ENCODE results near the gene HS6ST1. TPM values are rescaled to one million over a fixed set of nuclear protein-coding genes. Genes with fewer than 3 reads are reported as not detected.

Gene HS6ST1, protein sequence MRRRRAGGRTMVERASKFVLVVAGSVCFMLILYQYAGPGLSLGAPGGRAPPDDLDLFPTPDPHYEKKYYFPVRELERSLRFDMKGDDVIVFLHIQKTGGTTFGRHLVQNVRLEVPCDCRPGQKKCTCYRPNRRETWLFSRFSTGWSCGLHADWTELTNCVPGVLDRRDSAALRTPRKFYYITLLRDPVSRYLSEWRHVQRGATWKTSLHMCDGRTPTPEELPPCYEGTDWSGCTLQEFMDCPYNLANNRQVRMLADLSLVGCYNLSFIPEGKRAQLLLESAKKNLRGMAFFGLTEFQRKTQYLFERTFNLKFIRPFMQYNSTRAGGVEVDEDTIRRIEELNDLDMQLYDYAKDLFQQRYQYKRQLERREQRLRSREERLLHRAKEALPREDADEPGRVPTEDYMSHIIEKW
- 10 to 100 TPM; 23.9 to 32.3 (median 28.2) TPM for total RNA-seq

GRCh38 chr2:128318776-128319464 lies at the start of gene HS6ST1:
HS6ST1 (minus strand) TSS chr2:128318868; CDS start chr2:128318563, 305 bp downstream.
- Mint-ChIP-seq H3K27me3 (ENCODE audit: low read depth) (no peaks in the 10 kb centered on the region), H3K4me1 (ENCODE audit: low read depth) (peaks cover 31% of the 10 kb centered on the region), H3K9me3 (no peaks in the 10 kb centered on the region), H3K36me3 (ENCODE audit: insufficient read depth) (peaks cover 7% of the 10 kb centered on the region), H3K4me3 (peak within 1 kb of the TSS; percentile 90)
- ATAC-seq (peak; percentile 82 to 83), DNase-seq (peak; percentile 84)

DNA sequence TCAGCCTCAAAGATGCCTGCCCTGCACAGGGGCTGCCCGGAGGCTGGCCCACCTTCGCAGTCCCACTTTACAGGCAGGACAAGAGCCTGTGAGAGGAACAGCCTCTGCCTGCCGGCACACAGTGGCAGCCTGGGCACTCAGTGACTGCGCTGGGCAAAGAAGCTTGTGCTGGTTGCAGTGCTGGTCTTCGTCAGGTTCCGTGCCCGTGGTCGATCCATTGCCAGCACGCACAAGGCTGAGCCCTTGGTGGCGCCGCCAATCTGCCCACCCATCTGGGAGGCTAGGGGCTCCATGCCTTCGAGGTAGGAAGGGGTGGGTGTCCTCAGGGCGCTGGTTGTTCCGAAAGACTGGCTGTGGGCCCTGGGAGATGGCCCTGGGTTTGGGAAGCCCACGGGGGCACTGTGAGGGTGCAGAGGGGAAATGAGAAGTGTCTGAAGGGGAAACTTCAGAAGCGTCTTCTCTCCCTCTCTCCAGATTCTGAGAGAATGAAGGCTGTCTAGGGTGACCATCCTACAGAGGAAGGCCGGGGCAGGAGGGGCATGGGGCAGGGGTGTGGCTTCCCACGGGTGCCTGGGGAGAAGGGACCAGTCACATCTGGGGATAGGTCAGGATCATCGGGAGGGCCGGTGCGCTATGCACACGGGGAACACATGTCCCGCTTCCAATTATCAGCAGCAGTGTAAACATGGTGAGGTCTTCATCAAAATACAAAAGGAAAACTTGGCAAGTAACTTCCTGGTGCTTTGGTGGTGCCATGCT lies 49.1 kb upstream of the HS6ST1 start:
- Mint-ChIP-seq H3K36me3 (ENCODE audit: insufficient read depth) (no peaks in the 10 kb centered on the region), H3K4me1 (ENCODE audit: low read depth) (peaks cover 5% of the 10 kb centered on the region), H3K4me3 (no peak overlapping the region), H3K9me3 (no peaks in the 10 kb centered on the region), H3K27me3 (ENCODE audit: low read depth) (no peaks in the 10 kb centered on the region)
- DNase-seq (no peak), ATAC-seq (no peak)

- Mint-ChIP-seq H3K4me3 (no peak overlapping the region), H3K4me1 (ENCODE audit: low read depth) (no peaks in the 10 kb centered on the region), H3K36me3 (ENCODE audit: insufficient read depth) (no peaks in the 10 kb centered on the region), H3K27me3 (ENCODE audit: low read depth) (no peaks in the 10 kb centered on the region), H3K9me3 (no peaks in the 10 kb centered on the region)
- DNase-seq, result no peak
- no peak for ATAC-seq
Observed at GRCh38 chr2:128366713-128367511, 48.2 kb upstream of the HS6ST1 start.

GRCh38 chr2:128365217-128365905 lies 46.7 kb upstream of the HS6ST1 start:
- Mint-ChIP-seq H3K4me3 (no peak overlapping the region), H3K36me3 (ENCODE audit: insufficient read depth) (no peaks in the 10 kb centered on the region), H3K27me3 (ENCODE audit: low read depth) (no peaks in the 10 kb centered on the region), H3K4me1 (ENCODE audit: low read depth) (no peaks in the 10 kb centered on the region), H3K9me3 (no peaks in the 10 kb centered on the region)
- ATAC-seq (no peak), DNase-seq (no peak)

DNA sequence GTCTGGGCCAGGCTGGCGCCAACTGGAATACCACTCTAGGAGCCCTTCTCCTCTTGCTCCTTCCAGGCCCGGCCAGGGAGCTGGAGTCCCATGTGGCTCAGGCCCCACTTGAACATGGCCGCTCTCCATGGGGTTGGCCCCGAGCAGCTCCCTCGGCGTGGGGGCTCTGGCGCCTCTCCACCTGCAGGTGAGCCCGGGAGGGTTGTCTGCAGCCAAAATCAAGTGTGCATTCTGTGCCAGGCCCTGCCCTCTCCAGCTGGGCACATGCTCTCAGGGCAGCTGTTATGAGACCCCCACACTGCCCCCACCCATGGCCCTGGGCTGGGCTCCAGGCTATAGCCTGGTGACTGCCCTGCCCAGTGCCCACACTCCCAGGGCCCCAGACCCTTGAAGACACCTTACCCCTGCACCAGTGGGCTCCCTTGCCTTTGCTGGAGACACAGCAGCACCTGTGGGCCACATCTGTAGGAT lies 45.8 kb upstream of the HS6ST1 start:
- Mint-ChIP-seq H3K36me3 (ENCODE audit: insufficient read depth) (no peaks in the 10 kb centered on the region), H3K9me3 (no peaks in the 10 kb centered on the region), H3K27me3 (ENCODE audit: low read depth) (no peaks in the 10 kb centered on the region), H3K4me3 (no peak overlapping the region), H3K4me1 (ENCODE audit: low read depth) (no peaks in the 10 kb centered on the region)
- no peak for ATAC-seq
- no peak for DNase-seq

DNA sequence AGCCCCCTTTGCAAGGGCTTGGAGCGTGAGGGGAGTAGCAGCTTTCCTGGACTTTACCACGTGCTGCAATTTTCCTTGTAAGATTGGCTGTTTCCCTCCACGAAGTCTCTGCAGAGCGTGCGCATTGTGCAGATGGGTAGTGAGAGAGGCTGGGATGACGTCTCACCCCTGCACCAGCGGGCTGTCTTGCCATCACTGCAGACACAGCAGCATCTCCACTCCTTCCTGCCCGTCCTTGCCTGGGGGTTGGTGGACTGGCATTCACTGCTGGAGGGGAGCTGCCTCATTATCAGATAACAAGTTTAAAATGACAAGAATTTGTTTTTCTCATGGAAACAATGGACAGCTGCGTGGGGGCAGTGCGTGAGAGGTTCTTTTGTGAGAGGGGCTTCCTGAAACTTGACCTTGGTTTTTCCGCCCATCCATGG lies 45.3 kb upstream of the HS6ST1 start:
- H3K4me1 Mint-ChIP-seq (ENCODE audit: low read depth), result no peaks in the 10 kb centered on the region
- no peak for DNase-seq
- no peaks in the 10 kb centered on the region for H3K9me3 Mint-ChIP-seq
- no peak overlapping the region for H3K4me3 Mint-ChIP-seq
- H3K27me3 Mint-ChIP-seq (ENCODE audit: low read depth), result no peaks in the 10 kb centered on the region
- H3K36me3 Mint-ChIP-seq (ENCODE audit: insufficient read depth), result no peaks in the 10 kb centered on the region
- no peak for ATAC-seq

DNA sequence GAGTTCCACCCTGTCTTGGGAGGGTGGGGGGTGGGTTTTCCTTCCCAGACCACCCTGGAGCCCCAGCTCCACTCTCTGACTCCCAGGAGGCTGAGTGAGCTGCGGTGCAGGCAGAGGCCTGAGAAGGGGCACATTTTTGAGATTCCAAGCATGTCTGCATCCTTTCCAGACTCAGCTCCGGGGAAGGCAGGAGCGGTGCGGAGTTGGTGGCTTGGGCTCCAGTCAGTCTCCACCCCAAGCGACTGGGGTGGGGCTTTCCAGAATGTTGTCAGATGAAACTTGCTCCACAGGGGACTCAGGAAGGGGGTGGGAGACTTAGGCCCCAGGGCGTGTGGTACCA lies 44.2 kb upstream of the HS6ST1 start:
- ATAC-seq (no peak), DNase-seq (no peak)
- Mint-ChIP-seq H3K4me3 (no peak overlapping the region), H3K4me1 (ENCODE audit: low read depth) (no peaks in the 10 kb centered on the region), H3K36me3 (ENCODE audit: insufficient read depth) (no peaks in the 10 kb centered on the region), H3K9me3 (no peaks in the 10 kb centered on the region), H3K27me3 (ENCODE audit: low read depth) (no peaks in the 10 kb centered on the region)

DNA sequence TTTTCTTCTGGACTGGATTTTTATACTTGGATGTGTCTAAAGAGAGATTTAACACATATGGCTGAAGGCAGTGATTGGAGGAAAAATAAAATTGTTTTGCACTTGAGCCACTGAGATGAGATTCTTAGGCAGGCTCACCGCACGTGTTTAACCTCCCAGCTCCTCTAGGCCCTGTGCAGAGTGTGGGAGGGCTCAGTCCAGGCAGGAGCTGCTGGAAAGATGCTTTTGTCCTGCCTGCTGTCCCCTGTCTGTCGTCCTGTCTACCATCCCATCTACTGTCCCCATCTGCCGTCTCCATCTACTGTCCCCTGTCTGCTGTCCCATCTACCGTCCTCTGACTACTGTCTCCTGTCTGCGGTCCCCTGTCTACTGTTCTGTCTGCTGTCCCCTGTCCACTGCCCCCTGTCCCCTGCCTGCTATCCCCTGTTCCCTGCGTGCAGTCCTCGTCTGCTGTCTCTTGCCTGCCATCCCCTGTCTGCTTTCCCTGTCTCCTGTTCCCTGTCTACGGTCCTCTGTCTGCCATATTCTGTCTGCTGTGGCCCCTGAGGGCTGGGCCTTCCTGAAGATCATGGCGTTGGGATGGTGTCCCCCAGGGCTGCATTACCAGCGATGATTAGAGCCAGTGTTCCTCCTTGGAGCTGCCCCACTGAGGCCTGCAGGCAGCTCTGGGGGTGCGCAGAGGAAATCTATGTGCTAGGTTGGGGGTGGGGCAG lies 43.7 kb upstream of the HS6ST1 start:
- Mint-ChIP-seq H3K9me3 (no peaks in the 10 kb centered on the region), H3K36me3 (ENCODE audit: insufficient read depth) (no peaks in the 10 kb centered on the region), H3K27me3 (ENCODE audit: low read depth) (no peaks in the 10 kb centered on the region), H3K4me3 (no peak overlapping the region), H3K4me1 (ENCODE audit: low read depth) (no peaks in the 10 kb centered on the region)
- ATAC-seq (no peak), DNase-seq (no peak)

GRCh38 chr2:128361376-128362131 lies 42.9 kb upstream of the HS6ST1 start:
- Mint-ChIP-seq H3K9me3 (no peaks in the 10 kb centered on the region), H3K4me1 (ENCODE audit: low read depth) (no peaks in the 10 kb centered on the region), H3K4me3 (no peak overlapping the region), H3K27me3 (ENCODE audit: low read depth) (no peaks in the 10 kb centered on the region), H3K36me3 (ENCODE audit: insufficient read depth) (no peaks in the 10 kb centered on the region)
- no peak for DNase-seq
- ATAC-seq, result no peak

DNA sequence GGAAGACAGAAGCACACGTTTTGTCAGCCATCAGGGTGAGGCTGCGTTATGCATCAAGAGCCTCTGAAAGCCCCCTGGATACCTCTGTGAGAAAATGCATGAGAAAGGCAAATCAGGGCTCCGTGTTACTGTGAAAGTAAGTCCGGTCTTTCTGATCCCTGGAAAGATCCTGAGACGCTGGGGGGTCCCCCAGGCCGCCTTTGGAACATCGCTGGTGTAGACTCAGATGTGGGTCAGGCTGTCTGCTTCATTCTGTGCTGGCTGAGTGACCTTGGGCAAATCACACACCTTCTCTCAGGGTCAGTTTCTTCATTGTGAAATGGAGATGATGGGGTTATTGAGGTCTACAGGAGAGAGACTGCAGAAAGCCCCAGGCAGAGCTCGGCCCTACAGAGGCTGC lies 42.0 kb upstream of the HS6ST1 start:
- Mint-ChIP-seq H3K4me3 (no peak overlapping the region), H3K36me3 (ENCODE audit: insufficient read depth) (no peaks in the 10 kb centered on the region), H3K27me3 (ENCODE audit: low read depth) (no peaks in the 10 kb centered on the region), H3K4me1 (ENCODE audit: low read depth) (no peaks in the 10 kb centered on the region), H3K9me3 (no peaks in the 10 kb centered on the region)
- ATAC-seq, result no peak
- no peak for DNase-seq

DNA sequence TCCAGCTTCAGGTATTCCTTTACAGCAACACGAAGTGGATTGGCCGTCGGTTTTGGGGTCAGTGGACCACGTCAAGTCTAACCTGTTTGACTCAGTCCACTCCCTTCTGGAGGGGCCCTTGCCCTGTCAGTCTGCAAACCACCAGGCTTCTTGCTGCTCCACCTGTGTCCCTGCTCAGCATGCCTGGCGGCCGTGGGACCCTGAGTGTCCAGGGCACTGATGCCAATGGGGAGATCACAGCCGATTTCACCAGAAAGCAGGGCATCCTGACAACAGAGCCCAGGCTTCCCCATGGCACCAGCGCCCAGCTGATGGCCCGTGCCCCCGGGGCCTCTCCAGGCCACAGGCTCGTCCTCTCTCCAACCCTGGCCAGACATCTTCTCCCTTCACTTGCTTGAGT lies 41.2 kb upstream of the HS6ST1 start:
- Mint-ChIP-seq H3K36me3 (ENCODE audit: insufficient read depth) (no peaks in the 10 kb centered on the region), H3K4me3 (no peak overlapping the region), H3K4me1 (ENCODE audit: low read depth) (no peaks in the 10 kb centered on the region)

DNA sequence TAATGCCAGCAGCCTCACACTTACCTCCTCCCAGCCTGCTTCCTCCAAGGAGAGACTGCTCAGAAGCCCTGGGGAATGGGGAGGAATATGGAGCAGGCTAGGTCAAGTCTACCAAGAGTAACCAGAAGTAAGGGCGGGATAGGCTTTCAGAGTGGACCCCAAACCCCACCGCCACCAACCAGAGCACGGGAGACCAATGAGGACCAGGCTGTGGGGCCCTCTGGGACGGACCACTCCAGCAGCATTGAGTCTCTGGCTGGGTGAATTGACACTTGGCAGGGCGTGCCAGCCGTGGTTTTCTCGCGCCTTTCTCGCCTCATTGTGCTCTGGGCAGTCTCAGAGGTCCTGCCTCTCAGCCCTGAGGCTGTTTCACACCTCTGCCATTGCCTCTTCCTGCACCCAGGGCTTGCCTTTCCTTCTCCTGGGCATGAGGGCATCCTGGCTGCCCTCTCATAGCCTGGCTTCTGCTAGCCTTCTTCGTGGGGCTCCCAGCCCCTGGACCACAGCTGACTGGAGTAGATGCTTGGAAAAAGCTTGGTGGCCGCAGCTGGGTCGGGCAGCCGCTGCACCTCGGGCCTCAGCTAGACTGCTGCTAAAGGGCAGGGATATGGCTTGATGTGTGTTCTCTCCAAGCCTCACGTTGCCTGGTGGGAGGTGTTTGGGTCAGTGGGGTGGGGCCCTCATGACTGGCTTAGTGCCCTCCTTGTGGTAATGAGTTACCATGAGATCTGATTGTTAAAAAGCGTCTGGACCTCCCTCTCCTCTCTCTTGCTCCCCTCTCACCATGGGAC lies 40.5 kb upstream of the HS6ST1 start:
- DNase-seq, result no peak
- no peak overlapping the region for H3K4me3 Mint-ChIP-seq
- H3K27me3 Mint-ChIP-seq (ENCODE audit: low read depth), result no peaks in the 10 kb centered on the region
- ATAC-seq, result no peak
- H3K4me1 Mint-ChIP-seq (ENCODE audit: low read depth), result no peaks in the 10 kb centered on the region
- H3K9me3 Mint-ChIP-seq, result no peaks in the 10 kb centered on the region
- H3K36me3 Mint-ChIP-seq (ENCODE audit: insufficient read depth), result no peaks in the 10 kb centered on the region

More for the DNA sequence above, 41.2 kb upstream of the HS6ST1 start:
- DNase-seq, result no peak
- no peak for ATAC-seq
- Mint-ChIP-seq H3K27me3 (ENCODE audit: low read depth) (no peaks in the 10 kb centered on the region), H3K9me3 (no peaks in the 10 kb centered on the region)
